Parathyroid adenoma (tissue), 2 donors: Measurements from ENCODE around the gene SYPL2.
"Not testable (repeated sequence)": the region's sequence is repeated elsewhere in the genome, so short reads cannot be mapped to it uniquely, and the experiment has no call there.

Experiments used
- H2AFZ ChIP-seq: fragments of 300-600 bp; sonication (generic); one replicate; pipeline ENCODE4 v1.7.0; 2017; ENCODE audit warnings: antibody characterized with exemption, mild to moderate bottlenecking
- H3K27ac ChIP-seq: fragments of 300-600 bp; sonication (generic); one replicate; pipeline ENCODE4 v1.7.0; 2017
- H3K27me3 ChIP-seq: fragments of 300-600 bp; sonication (generic); one replicate; pipeline ENCODE4 v1.7.0; 2017; ENCODE audit warnings: low read length; ENCODE audit not compliant: control insufficient read depth, insufficient read depth
- H3K36me3 ChIP-seq: fragments of 300-600 bp; sonication (generic); one replicate; pipeline ENCODE4 v1.7.0; 2017; ENCODE audit warnings: low read length; ENCODE audit not compliant: control insufficient read depth, insufficient read depth
- H3K4me1 ChIP-seq: fragments of 300-600 bp; sonication (generic); one replicate; pipeline ENCODE4 v1.7.0; 2017; ENCODE audit warnings: control low read depth
- H3K4me2 ChIP-seq: fragments of 300-600 bp; sonication (generic); one replicate; pipeline ENCODE4 v1.7.0; 2017; ENCODE audit warnings: low read length
- H3K4me3 ChIP-seq: fragments of 300-600 bp; sonication (generic); one replicate; pipeline ENCODE4 v1.7.0; 2017; ENCODE audit warnings: low read depth, low read length
- H3K79me2 ChIP-seq: fragments of 300-600 bp; sonication (generic); one replicate; pipeline ENCODE4 v1.7.0; 2017; ENCODE audit warnings: control low read depth
- H3K9ac ChIP-seq: fragments of 300-600 bp; sonication (generic); one replicate; pipeline ENCODE4 v1.7.0; 2017; ENCODE audit warnings: mild to moderate bottlenecking
- H3K9me3 ChIP-seq: fragments of 300-600 bp; sonication (generic); one replicate; pipeline ENCODE4 v1.7.0; 2017; ENCODE audit warnings: low read length; ENCODE audit not compliant: control insufficient read depth
- CTCF ChIP-seq: fragments of 300-600 bp; sonication (generic); IDR thresholded peaks from one replicate; pipeline ENCODE4 v1.7.0; 2017; ENCODE audit warnings: antibody characterized with exemption, mild to moderate bottlenecking
- donor health status: primary hyperparathyroidism.

Gene SYPL2

GRCh38 chr1:109441069-109441468 lies 25.3 kb upstream of the SYPL2 start:
- Histone ChIP-seq H3K27me3 (no peaks in the 10 kb centered on the region), H3K79me2 (no peaks in the 10 kb centered on the region), H2AFZ (no peak overlapping the region), H3K9me3 (no peaks in the 10 kb centered on the region), H3K36me3 (no peaks in the 10 kb centered on the region), H3K27ac (no peak overlapping the region), H3K4me1 (no peaks in the 10 kb centered on the region), H3K4me3 (no peak overlapping the region), H3K4me2 (no peak overlapping the region), H3K9ac (no peak overlapping the region)
- TF ChIP-seq CTCF: no peak

DNA sequence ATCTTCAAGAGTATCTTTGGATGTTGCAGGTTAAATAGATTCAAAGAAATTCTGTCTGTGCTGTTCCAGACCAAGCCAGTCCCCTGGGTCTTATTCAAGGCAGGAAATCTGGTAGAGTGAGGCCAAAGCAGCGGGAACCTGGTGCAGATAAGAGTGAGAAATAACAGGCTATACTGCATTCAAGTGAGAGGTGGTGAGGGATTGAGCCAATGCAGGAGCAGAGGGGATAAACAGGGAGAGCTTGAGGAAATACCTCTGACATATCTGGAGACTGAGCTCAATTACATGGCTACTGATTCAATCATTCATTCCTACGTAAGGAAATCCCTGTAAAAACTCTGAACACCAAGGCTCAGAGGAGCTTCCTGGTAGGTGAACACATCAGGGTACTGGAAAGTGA lies 22.9 kb upstream of the SYPL2 start:
- Histone ChIP-seq H3K27ac (no peak overlapping the region), H3K36me3 (no peaks in the 10 kb centered on the region), H3K27me3 (no peaks in the 10 kb centered on the region), H3K4me3 (no peak overlapping the region), H3K79me2 (no peaks in the 10 kb centered on the region), H3K4me2 (no peak overlapping the region), H3K4me1 (no peaks in the 10 kb centered on the region), H3K9me3 (no peaks in the 10 kb centered on the region), H2AFZ (no peak overlapping the region), H3K9ac (no peak overlapping the region)
- TF ChIP-seq CTCF: no peak

DNA sequence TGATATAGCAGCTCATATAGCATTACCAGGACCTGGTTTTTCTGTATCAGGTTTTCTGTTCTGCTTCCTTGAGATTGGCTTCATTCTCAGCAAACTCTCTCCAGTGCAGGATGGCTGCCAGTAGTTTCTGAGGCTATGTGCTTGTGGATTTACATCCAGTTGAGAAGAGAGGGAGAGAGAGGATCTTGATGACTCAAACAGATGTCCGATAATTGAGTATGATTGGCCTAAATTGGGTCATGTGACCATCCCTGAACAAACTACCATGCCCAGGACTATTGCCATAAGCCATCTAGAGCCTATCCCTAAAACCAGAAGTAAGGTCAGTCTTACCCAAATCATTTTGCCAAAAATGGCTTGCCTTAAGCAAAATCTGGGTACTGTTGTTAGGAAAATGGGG lies 22.0 kb upstream of the SYPL2 start:
- Histone ChIP-seq H3K4me2 (no peak overlapping the region), H3K36me3 (no peaks in the 10 kb centered on the region)

GRCh38 chr1:109445949-109446695 lies 20.2 kb upstream of the SYPL2 start:
- not testable (repeated sequence) for H3K9me3 ChIP-seq, H3K27me3 ChIP-seq, H3K4me1 ChIP-seq, H3K9ac ChIP-seq, H3K79me2 ChIP-seq, H3K27ac ChIP-seq, H2AFZ ChIP-seq, H3K36me3 ChIP-seq, H3K4me2 ChIP-seq, H3K4me3 ChIP-seq

More for the DNA sequence above, 22.0 kb upstream of the SYPL2 start:
- no peak for TF ChIP-seq CTCF
- Histone ChIP-seq H3K27me3 (no peaks in the 10 kb centered on the region), H3K79me2 (no peaks in the 10 kb centered on the region), H3K4me3 (no peak overlapping the region), H2AFZ (no peak overlapping the region), H3K27ac (no peak overlapping the region), H3K9me3 (no peaks in the 10 kb centered on the region), H3K4me1 (no peaks in the 10 kb centered on the region), H3K9ac (no peak overlapping the region)

DNA sequence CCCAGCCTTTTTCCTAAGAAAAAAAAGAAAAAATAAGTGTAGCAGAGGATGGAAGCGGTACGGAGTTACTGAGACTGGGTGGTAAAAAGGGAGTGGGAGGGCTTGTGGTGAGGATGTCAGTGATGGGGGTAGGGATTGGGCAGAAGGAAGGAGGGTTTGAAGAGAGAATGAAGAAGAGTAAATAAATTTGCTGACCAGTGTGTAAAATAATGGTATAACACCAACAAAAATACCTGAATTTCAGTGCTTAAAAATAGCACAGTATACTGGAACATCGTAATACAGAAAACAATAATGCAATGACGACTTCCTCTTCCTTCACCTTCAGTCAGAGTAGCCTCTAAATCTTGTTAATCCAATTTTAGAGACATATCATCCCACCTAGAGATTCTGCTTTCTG lies 18.8 kb upstream of the SYPL2 start:
- H3K27ac ChIP-seq: no peak overlapping the region
- H3K4me2 ChIP-seq: no peak overlapping the region
- no peak overlapping the region for H3K4me3 ChIP-seq
- no peaks in the 10 kb centered on the region for H3K27me3 ChIP-seq
- TF ChIP-seq CTCF: no peak
- no peaks in the 10 kb centered on the region for H3K4me1 ChIP-seq
- no peak overlapping the region for H2AFZ ChIP-seq
- no peaks in the 10 kb centered on the region for H3K79me2 ChIP-seq
- no peaks in the 10 kb centered on the region for H3K9me3 ChIP-seq
- no peaks in the 10 kb centered on the region for H3K36me3 ChIP-seq
- no peak overlapping the region for H3K9ac ChIP-seq
